ENCODE measurements around the gene ABHD2. TPM values are rescaled to one million over a fixed set of nuclear protein-coding genes. Genes with fewer than 3 reads are reported as not detected.

The ABHD2 gene
- total and polyA plus RNA-seq, 9 of the 15 experiments (the other 6 are each of a cell fraction or from before 2014, with no cell fraction given), result 16.9 to 99.8 (median 47.5) TPM

- TF ChIP-seq ARID4B (CRISPR knock-in tag; IDR thresholded peaks at IDR 0.05), result no peak
- peak; percentile 52; the same call in 1 of the 2 replicates for TF ChIP-seq ZEB2 (IDR thresholded peaks at IDR 0.05)
- no peak for TF ChIP-seq MCM7 (IDR thresholded peaks at IDR 0.05)
- no peak for TF ChIP-seq ARID2 (IDR thresholded peaks at IDR 0.05)
- peak; percentile 63 for TF ChIP-seq DPF2 (IDR thresholded peaks at IDR 0.05)
- TF ChIP-seq SOX6 (IDR thresholded peaks at IDR 0.05), result peak; percentile 40; the same call in 1 of the 2 replicates
- TF ChIP-seq XRCC5 (IDR thresholded peaks at IDR 0.05; ENCODE audit: low read depth, low read length), result no peak
- no peak for TF ChIP-seq ZNF507 (tag; conservative IDR thresholded peaks at IDR 0.05)
- TF ChIP-seq JUNB (CRISPR knock-in tag; conservative IDR thresholded peaks at IDR 0.05), result no peak
- no peak for TF ChIP-seq MAFF (IDR thresholded peaks at IDR 0.05; ENCODE audit: low read length)
- peak; percentile 62; the same call in 1 of the 2 replicates for TF ChIP-seq SMARCE1 (IDR thresholded peaks at IDR 0.05)
- no peak for TF ChIP-seq ZBTB26 (CRISPR knock-in tag; IDR thresholded peaks at IDR 0.05)
- no peak for TF ChIP-seq HNRNPL (IDR thresholded peaks at IDR 0.05; ENCODE audit: low read depth, low read length)
- TF ChIP-seq, protein P1, sequence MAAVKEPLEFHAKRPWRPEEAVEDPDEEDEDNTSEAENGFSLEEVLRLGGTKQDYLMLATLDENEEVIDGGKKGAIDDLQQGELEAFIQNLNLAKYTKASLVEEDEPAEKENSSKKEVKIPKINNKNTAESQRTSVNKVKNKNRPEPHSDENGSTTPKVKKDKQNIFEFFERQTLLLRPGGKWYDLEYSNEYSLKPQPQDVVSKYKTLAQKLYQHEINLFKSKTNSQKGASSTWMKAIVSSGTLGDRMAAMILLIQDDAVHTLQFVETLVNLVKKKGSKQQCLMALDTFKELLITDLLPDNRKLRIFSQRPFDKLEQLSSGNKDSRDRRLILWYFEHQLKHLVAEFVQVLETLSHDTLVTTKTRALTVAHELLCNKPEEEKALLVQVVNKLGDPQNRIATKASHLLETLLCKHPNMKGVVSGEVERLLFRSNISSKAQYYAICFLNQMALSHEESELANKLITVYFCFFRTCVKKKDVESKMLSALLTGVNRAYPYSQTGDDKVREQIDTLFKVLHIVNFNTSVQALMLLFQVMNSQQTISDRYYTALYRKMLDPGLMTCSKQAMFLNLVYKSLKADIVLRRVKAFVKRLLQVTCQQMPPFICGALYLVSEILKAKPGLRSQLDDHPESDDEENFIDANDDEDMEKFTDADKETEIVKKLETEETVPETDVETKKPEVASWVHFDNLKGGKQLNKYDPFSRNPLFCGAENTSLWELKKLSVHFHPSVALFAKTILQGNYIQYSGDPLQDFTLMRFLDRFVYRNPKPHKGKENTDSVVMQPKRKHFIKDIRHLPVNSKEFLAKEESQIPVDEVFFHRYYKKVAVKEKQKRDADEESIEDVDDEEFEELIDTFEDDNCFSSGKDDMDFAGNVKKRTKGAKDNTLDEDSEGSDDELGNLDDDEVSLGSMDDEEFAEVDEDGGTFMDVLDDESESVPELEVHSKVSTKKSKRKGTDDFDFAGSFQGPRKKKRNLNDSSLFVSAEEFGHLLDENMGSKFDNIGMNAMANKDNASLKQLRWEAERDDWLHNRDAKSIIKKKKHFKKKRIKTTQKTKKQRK (IDR thresholded peaks at IDR 0.05; ENCODE audit: borderline replicate concordance, low read depth, low read length), result no peak
- no peak for TF ChIP-seq USF1 (CRISPR knock-in tag; IDR thresholded peaks at IDR 0.05)
- TF ChIP-seq, protein P2, sequence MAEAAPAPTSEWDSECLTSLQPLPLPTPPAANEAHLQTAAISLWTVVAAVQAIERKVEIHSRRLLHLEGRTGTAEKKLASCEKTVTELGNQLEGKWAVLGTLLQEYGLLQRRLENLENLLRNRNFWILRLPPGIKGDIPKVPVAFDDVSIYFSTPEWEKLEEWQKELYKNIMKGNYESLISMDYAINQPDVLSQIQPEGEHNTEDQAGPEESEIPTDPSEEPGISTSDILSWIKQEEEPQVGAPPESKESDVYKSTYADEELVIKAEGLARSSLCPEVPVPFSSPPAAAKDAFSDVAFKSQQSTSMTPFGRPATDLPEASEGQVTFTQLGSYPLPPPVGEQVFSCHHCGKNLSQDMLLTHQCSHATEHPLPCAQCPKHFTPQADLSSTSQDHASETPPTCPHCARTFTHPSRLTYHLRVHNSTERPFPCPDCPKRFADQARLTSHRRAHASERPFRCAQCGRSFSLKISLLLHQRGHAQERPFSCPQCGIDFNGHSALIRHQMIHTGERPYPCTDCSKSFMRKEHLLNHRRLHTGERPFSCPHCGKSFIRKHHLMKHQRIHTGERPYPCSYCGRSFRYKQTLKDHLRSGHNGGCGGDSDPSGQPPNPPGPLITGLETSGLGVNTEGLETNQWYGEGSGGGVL (CRISPR knock-in tag; IDR thresholded peaks at IDR 0.05), result no peak
Observed at GRCh38 chr15:89078851-89079810, 9.1 kb upstream of the ABHD2 start (continued).
